Measurements from ENCODE around the gene LEP. TPM values are rescaled to one million over a fixed set of nuclear protein-coding genes. Genes with fewer than 3 reads are reported as not detected.

LEP gene
- total and polyA plus RNA-seq, 9 of the 15 experiments (the other 6 are each of a cell fraction or from before 2014, with no cell fraction given): not detected

- TF ChIP-seq MTF1 (CRISPR knock-in tag; IDR thresholded peaks at IDR 0.05; ENCODE audit: borderline replicate concordance) (no peak), MAFK (IDR thresholded peaks at IDR 0.05; ENCODE audit: low read length) (0 out of 2 replicates have a peak, but pooled peaks have one; percentile 6), L3MBTL2 (IDR thresholded peaks at IDR 0.05) (peak; percentile 90), ZEB2 (IDR thresholded peaks at IDR 0.05) (peak; percentile 27; the same call in 1 of the 2 replicates), SOX6 (IDR thresholded peaks at IDR 0.05) (peak; percentile 50; the same call in 1 of the 2 replicates), RNF2 (IDR thresholded peaks at IDR 0.05) (no peak; the same call in 1 of the 2 replicates), CBX2 (IDR thresholded peaks at IDR 0.05; ENCODE audit: insufficient read depth, low read length, poor library complexity, severe bottlenecking) (no peak), HDAC2 (IDR thresholded peaks at IDR 0.05) (peak; percentile 76; the same call in 1 of the 2 replicates), ZNF41 (CRISPR knock-in tag; conservative IDR thresholded peaks at IDR 0.05) (0 out of 2 replicates have a peak, but pooled peaks have one; percentile 7), ZNF445 (CRISPR knock-in tag; IDR thresholded peaks at IDR 0.05; ENCODE audit: low read depth) (0 out of 2 replicates have a peak, but pooled peaks have one; percentile 46), HCFC1 (IDR thresholded peaks at IDR 0.05; ENCODE audit: low read depth, low read length) (0 out of 2 replicates have a peak, but pooled peaks have one; percentile 34), MTA1 (IDR thresholded peaks at IDR 0.05; ENCODE audit: borderline replicate concordance) (peak; percentile 49; the same call in 1 of the 2 replicates), ZNF143 (CRISPR knock-in tag; IDR thresholded peaks at IDR 0.05) (no peak), HMG20A (CRISPR knock-in tag; conservative IDR thresholded peaks at IDR 0.05) (no peak)
- TF ChIP-seq, protein P1, sequence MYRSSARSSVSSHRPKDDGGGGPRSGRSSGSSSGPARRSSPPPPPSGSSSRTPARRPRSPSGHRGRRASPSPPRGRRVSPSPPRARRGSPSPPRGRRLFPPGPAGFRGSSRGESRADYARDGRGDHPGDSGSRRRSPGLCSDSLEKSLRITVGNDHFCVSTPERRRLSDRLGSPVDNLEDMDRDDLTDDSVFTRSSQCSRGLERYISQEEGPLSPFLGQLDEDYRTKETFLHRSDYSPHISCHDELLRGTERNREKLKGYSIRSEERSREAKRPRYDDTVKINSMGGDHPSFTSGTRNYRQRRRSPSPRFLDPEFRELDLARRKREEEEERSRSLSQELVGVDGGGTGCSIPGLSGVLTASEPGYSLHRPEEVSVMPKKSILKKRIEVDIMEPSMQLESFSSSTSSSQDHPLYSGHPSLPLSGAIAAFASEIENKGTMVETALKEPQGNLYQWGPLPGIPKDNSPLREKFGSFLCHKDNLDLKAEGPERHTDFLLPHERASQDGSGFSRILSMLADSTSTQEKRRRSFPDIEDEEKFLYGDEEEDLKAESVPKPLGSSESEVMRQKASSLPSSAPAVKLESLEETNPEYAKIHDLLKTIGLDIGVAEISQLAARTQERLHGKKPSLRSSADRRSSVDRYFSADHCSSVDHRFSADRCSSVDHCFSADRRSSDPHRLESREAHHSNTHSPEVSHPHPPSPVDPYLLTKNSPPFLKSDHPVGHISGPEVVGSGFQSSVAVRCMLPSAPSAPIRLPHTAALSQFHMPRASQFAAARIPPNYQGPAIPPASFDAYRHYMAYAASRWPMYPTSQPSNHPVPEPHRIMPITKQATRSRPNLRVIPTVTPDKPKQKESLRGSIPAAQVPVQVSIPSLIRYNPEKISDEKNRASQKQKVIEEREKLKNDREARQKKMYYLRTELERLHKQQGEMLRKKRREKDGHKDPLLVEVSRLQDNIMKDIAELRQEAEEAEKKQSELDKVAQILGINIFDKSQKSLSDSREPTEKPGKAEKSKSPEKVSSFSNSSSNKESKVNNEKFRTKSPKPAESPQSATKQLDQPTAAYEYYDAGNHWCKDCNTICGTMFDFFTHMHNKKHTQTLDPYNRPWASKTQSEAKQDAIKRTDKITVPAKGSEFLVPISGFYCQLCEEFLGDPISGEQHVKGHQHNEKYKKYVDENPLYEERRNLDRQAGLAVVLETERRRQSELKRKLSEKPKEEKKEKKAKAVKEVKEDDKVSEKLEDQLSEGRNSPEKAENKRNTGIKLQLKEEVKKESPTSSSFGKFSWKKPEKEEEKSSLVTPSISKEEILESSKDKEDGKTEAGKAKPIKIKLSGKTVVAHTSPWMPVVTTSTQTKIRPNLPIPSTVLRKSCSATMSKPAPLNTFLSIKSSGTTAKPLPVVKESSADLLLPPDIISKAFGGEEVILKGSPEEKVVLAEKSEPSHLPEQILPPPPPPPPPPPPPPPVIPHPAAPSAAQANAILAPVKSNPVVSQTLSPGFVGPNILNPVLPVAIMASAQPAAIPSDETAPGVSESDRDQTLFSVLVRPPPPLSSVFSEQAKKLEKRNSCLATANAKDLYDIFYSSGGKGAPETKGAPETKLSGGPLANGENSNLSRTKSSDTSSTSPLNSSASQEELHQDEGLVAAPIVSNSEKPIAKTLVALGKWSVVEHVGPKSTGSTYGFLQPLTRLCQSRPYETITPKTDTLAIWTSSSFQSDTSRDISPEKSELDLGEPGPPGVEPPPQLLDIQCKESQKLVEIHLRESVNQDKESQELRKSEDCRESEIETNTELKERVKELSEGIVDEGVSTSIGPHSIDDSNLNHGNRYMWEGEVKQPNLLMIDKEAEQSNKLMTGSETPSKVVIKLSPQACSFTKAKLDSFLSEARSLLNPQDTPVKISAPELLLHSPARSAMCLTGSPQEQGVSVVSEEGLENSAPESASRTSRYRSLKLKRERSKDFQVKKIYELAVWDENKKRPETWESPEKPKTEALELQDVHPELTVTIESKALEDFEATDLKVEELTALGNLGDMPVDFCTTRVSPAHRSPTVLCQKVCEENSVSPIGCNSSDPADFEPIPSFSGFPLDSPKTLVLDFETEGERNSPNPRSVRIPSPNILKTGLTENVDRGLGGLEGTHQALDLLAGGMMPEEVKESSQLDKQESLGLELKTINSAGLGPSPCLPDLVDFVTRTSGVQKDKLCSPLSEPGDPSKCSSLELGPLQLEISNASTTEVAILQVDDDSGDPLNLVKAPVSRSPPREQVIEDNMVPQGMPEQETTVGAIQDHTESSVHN (IDR thresholded peaks at IDR 0.05; ENCODE audit: borderline replicate concordance in 1 of 2, low read depth in 1 of 2): peak in 1 of 2 experiments; percentile 80; a peak in 2 of 4 replicates
- TF ChIP-seq, protein P2, sequence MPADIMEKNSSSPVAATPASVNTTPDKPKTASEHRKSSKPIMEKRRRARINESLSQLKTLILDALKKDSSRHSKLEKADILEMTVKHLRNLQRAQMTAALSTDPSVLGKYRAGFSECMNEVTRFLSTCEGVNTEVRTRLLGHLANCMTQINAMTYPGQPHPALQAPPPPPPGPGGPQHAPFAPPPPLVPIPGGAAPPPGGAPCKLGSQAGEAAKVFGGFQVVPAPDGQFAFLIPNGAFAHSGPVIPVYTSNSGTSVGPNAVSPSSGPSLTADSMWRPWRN (IDR thresholded peaks at IDR 0.05; ENCODE audit: low read depth): no peak
- TF ChIP-seq, protein P3, sequence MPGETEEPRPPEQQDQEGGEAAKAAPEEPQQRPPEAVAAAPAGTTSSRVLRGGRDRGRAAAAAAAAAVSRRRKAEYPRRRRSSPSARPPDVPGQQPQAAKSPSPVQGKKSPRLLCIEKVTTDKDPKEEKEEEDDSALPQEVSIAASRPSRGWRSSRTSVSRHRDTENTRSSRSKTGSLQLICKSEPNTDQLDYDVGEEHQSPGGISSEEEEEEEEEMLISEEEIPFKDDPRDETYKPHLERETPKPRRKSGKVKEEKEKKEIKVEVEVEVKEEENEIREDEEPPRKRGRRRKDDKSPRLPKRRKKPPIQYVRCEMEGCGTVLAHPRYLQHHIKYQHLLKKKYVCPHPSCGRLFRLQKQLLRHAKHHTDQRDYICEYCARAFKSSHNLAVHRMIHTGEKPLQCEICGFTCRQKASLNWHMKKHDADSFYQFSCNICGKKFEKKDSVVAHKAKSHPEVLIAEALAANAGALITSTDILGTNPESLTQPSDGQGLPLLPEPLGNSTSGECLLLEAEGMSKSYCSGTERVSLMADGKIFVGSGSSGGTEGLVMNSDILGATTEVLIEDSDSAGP (CRISPR knock-in tag; IDR thresholded peaks at IDR 0.05): peak; percentile 42; the same call in 1 of the 2 replicates
Measured at GRCh38 chr7:128266883-128267594, 26.0 kb downstream of the LEP start (continued).
